CD14-positive monocyte (primary cell): ENCODE measurements around the gene IL6ST. TPM values are rescaled to one million over a fixed set of nuclear protein-coding genes. Genes with fewer than 3 reads are reported as not detected.
A peak's percentile ranks its signal among the peaks of the same experiment; 100 is the strongest.

ENCODE experiments used
- DNase-seq, 3 donors: peaks; one replicate each; pipeline ENCODE4 v3.0.0-alpha.2; 2011 to 2022
- H2AFZ ChIP-seq: 2 replicates; pipeline ENCODE4 v1.6.0; 2012; ENCODE audit warnings: mild to moderate bottlenecking, low read depth, low read length, inconsistent platforms; ENCODE audit not compliant: insufficient read depth, poor library complexity, severe bottlenecking
- H3K27ac ChIP-seq, 2 donors: 1 replicate in 1 of 2; 2 replicates in 1 of 2; pipeline ENCODE4 v1.5.1; 2012 to 2013; ENCODE audit warnings: low read length in 2 of 2, control low read depth in 1 of 2, inconsistent platforms in 1 of 2, low read depth in 1 of 2, mild to moderate bottlenecking in 1 of 2
- H3K27me3 ChIP-seq, 2 donors: one replicate each; pipeline versions ENCODE4 v1.6.0 to v1.6.1; 2011 to 2013; ENCODE audit warnings: low read length in 2 of 2; ENCODE audit not compliant: control insufficient read depth in 2 of 2, insufficient read depth in 2 of 2
- H3K36me3 ChIP-seq, 2 donors: replicated peaks in 1 of 2; 1 replicate in 1 of 2; 2 replicates in 1 of 2; pipeline versions ENCODE4 v1.5.1 to v1.6.1; 2012 to 2013; ENCODE audit warnings: low read length in 2 of 2, control low read depth in 1 of 2, inconsistent platforms in 1 of 2, mild to moderate bottlenecking in 1 of 2; ENCODE audit not compliant: insufficient read depth in 2 of 2, control insufficient read depth in 1 of 2
- H3K4me1 ChIP-seq, 2 donors: 1 replicate in 1 of 2; 2 replicates in 1 of 2; pipeline versions ENCODE4 v1.5.1 to v1.6.1; 2012 to 2013; ENCODE audit warnings: low read length in 2 of 2, control low read depth in 1 of 2, inconsistent platforms in 1 of 2, mild to moderate bottlenecking in 1 of 2, moderate library complexity in 1 of 2; ENCODE audit not compliant: insufficient read depth in 2 of 2, control insufficient read depth in 1 of 2
- H3K4me2 ChIP-seq: replicated peaks from 2 replicates; pipeline ENCODE3; 2012; ENCODE audit warnings: low read length, moderate library complexity, mild to moderate bottlenecking; ENCODE audit not compliant: poor library complexity, severe bottlenecking; ENCODE audit errors: extremely low read depth
- H3K4me3 ChIP-seq, 3 experiments: fragments of 200-600 bp in 1 of 3; sonication (generic) in 1 of 3; replicated peaks in 1 of 3; 1 replicate in 2 of 3; 2 replicates in 1 of 3; pipeline ENCODE4 v1.5.1; 2011 to 2013; ENCODE audit warnings: low read length in 3 of 3, mild to moderate bottlenecking in 3 of 3, control low read depth in 2 of 3, low read depth in 2 of 3, inconsistent platforms in 1 of 3, moderate library complexity in 1 of 3
- H3K79me2 ChIP-seq: 2 replicates; pipeline ENCODE4 v1.6.0; 2012; ENCODE audit warnings: mild to moderate bottlenecking, control low read depth, inconsistent platforms, low read length, moderate library complexity; ENCODE audit not compliant: insufficient read depth
- H3K9ac ChIP-seq: 2 replicates; pipeline ENCODE4 v1.6.0; 2017; ENCODE audit warnings: low read length, mild to moderate bottlenecking; ENCODE audit not compliant: insufficient read depth, poor library complexity, severe bottlenecking
- H3K9me3 ChIP-seq, 2 donors: replicated peaks in 1 of 2; 1 replicate in 1 of 2; 2 replicates in 1 of 2; pipeline versions ENCODE4 v1.5.1 to v1.6.1; 2012 to 2013; ENCODE audit warnings: low read length in 2 of 2, control low read depth in 1 of 2; ENCODE audit not compliant: control insufficient read depth in 1 of 2, insufficient read depth in 1 of 2
- H4K20me1 ChIP-seq: 2 replicates; pipeline ENCODE4 v1.6.0; 2012; ENCODE audit warnings: mild to moderate bottlenecking, low read length, control low read depth, moderate library complexity; ENCODE audit not compliant: insufficient read depth
- H3K27ac Mint-ChIP-seq, 7 donors: one replicate each; pipeline ENCODE4 v1.8.0; 2020; ENCODE audit warnings: mild to moderate bottlenecking in 7 of 7, mixed read lengths in 7 of 7, moderate library complexity in 6 of 7, inconsistent platforms in 2 of 7
- H3K27me3 Mint-ChIP-seq, 3 donors: one replicate each; pipeline ENCODE4 v1.8.0; 2021 to 2022; ENCODE audit warnings: low read depth in 3 of 3, mild to moderate bottlenecking in 3 of 3, mixed read lengths in 3 of 3, moderate library complexity in 3 of 3, inconsistent platforms in 1 of 3
- H3K36me3 Mint-ChIP-seq, 2 donors: one replicate each; pipeline ENCODE4 v1.8.0; 2020; ENCODE audit warnings: mixed read lengths in 2 of 2, inconsistent platforms in 1 of 2, mild to moderate bottlenecking in 1 of 2
- H3K4me1 Mint-ChIP-seq: one replicate; pipeline ENCODE4 v1.8.0; 2020; ENCODE audit warnings: mild to moderate bottlenecking, mixed read lengths
- H3K4me3 Mint-ChIP-seq, 2 donors: one replicate each; pipeline ENCODE4 v1.8.0; 2020; ENCODE audit warnings: mild to moderate bottlenecking in 2 of 2, mixed read lengths in 2 of 2, moderate library complexity in 1 of 2
- H3K9me3 Mint-ChIP-seq, 7 donors: one replicate each; pipeline ENCODE4 v1.8.0; 2020 to 2022; ENCODE audit warnings: mixed read lengths in 7 of 7, mild to moderate bottlenecking in 6 of 7, moderate library complexity in 6 of 7, inconsistent platforms in 2 of 7
- WGBS: methylation state at CpG from one replicate; pipeline ENCODE4 v1.1.5; 2013; ENCODE audit warnings: missing lambda C conversion rate; ENCODE audit not compliant: insufficient coverage; 5-methylcytosine and 5-hydroxymethylcytosine counted together
- intact Hi-C, 2 donors: fragments of 100-400 bp; cut with micrococcal nuclease; formaldehyde crosslinking; loops; one replicate each; pipeline versions ENCODE4 v1.15.0 to v1.15.1; 2023
- polyA plus RNA-seq, 3 donors: library from polyadenylated mRNA; depleted of rRNA in 1 of 3; unstranded in 2 of 3; stranded (reverse) in 1 of 3; fragments of 300-500 nt in 2 of 3; fragments of >200 nt in 1 of 3; fragmentation: Illumina TruSeq in 2 of 3; gene quantifications; 1 replicate in 2 of 3; 2 replicates in 1 of 3; pipeline ENCODE4 v1.2.3, GENCODE V29; 2012 to 2021
- TF ChIP-seq, protein P1 (sequence below): fragments of 200-600 bp; IDR thresholded peaks from one replicate; pipeline ENCODE4 v1.8.0; 2022; ENCODE audit warnings: antibody characterized with exemption, mild to moderate bottlenecking

IL6ST gene
- polyA plus RNA-seq, 3 donors = 22.1 to 28.7 (median 25.7) TPM

GRCh38 chr5:55907927-55908326 lies 86.8 kb downstream of the IL6ST start:
- Mint-ChIP-seq H3K9me3 (no peaks in the 10 kb centered on the region), H3K27ac (peak overlapping the region in 1 of 7 donors; percentile 17)
- intact Hi-C loops = loop anchor here in 1 of 2 donors (10.0 kb wide), 1 partner anchor 193 kb away; the partner anchor contains the start of gene SLC38A9

GRCh38 chr5:55905251-55905650 lies 89.5 kb downstream of the IL6ST start:
- peaks cover 0 to 2% (median 0%) of the 10 kb centered on the region in 7 donors for H3K9me3 Mint-ChIP-seq
- no peak for DNase-seq
- 50% methylated on average over 2 of the region's 4 CpGs for WGBS

More at GRCh38 chr5:55907927-55908326, 86.8 kb downstream of the IL6ST start:
- peaks cover 21% of the 10 kb centered on the region for H3K4me1 Mint-ChIP-seq
- peaks cover 46 to 72% of the 10 kb centered on the region in 2 donors for H3K36me3 Mint-ChIP-seq
- Histone ChIP-seq H3K79me2 (no peaks in the 10 kb centered on the region), H3K4me2 (no peak overlapping the region), H2AFZ (no peak overlapping the region), H3K4me3 (no peak overlapping the region), H3K9ac (no peak overlapping the region), H3K9me3 (no peaks in the 10 kb centered on the region), H3K36me3 (peaks cover 7 to 58% of the 10 kb centered on the region in 2 donors), H3K27ac (no peak overlapping the region), H3K27me3 (no peaks in the 10 kb centered on the region), H4K20me1 (no peaks in the 10 kb centered on the region), H3K4me1 (peaks cover 17 to 19% of the 10 kb centered on the region in 2 donors)
- peaks cover 0 to 2% (median 0%) of the 10 kb centered on the region in 3 donors for H3K27me3 Mint-ChIP-seq
- H3K4me3 Mint-ChIP-seq = no peak overlapping the region
- WGBS = no CpG with 5 or more reads among the region's 7 CpGs
- TF ChIP-seq, protein P1, sequence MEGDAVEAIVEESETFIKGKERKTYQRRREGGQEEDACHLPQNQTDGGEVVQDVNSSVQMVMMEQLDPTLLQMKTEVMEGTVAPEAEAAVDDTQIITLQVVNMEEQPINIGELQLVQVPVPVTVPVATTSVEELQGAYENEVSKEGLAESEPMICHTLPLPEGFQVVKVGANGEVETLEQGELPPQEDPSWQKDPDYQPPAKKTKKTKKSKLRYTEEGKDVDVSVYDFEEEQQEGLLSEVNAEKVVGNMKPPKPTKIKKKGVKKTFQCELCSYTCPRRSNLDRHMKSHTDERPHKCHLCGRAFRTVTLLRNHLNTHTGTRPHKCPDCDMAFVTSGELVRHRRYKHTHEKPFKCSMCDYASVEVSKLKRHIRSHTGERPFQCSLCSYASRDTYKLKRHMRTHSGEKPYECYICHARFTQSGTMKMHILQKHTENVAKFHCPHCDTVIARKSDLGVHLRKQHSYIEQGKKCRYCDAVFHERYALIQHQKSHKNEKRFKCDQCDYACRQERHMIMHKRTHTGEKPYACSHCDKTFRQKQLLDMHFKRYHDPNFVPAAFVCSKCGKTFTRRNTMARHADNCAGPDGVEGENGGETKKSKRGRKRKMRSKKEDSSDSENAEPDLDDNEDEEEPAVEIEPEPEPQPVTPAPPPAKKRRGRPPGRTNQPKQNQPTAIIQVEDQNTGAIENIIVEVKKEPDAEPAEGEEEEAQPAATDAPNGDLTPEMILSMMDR = no peak
- DNase-seq = no peak

More at GRCh38 chr5:55905251-55905650, 89.5 kb downstream of the IL6ST start:
- H3K4me2 ChIP-seq = no peak overlapping the region
- H3K79me2 ChIP-seq = no peaks in the 10 kb centered on the region
- no peaks in the 10 kb centered on the region for H3K27me3 ChIP-seq
- Mint-ChIP-seq H3K27ac (peak overlapping the region in 2 of 7 donors; percentile 48 to 77), H3K27me3 (no peaks in the 10 kb centered on the region), H3K36me3 (peaks cover 37 to 57% of the 10 kb centered on the region in 2 donors), H3K4me1 (peaks cover 24% of the 10 kb centered on the region), H3K4me3 (no peak overlapping the region)
- H3K9ac ChIP-seq = no peak overlapping the region
- H2AFZ ChIP-seq = no peak overlapping the region
- H3K4me1 ChIP-seq = peaks cover 22 to 23% of the 10 kb centered on the region in 2 donors
- TF ChIP-seq, protein P1 = no peak
- no peak overlapping the region for H3K27ac ChIP-seq
- peaks cover 0 to 40% of the 10 kb centered on the region in 2 donors for H3K36me3 ChIP-seq
- H3K4me3 ChIP-seq = no peak overlapping the region
- intact Hi-C loops = loop anchor here in 1 of 2 donors (10.0 kb wide), 1 partner anchor 190 kb away; the partner anchor contains the start of gene SLC38A9
- no peaks in the 10 kb centered on the region for H3K9me3 ChIP-seq
- H4K20me1 ChIP-seq = no peaks in the 10 kb centered on the region
